Activated naive CD4-positive, alpha-beta T cell treated with anti-CD3 and anti-CD28 coated beads, Interleukin-2, amount 10 ng/mL, durations not matched to agents 7 days and 5 days (primary cell): ENCODE measurements around the gene STOML1.
"Not testable (repeated sequence)": the region's sequence is repeated elsewhere in the genome, so short reads cannot be mapped to it uniquely, and the experiment has no call there.

Experiments
- CTCF ChIA-PET: fragments of 350-600 bp; sonication (Branson Sonifier 250); formaldehyde crosslinking; loops from one replicate; lab custom pipeline; 2021; ENCODE audit warnings: antibody characterized with exemption; lab: Charles Lee
- DNase-seq: peaks from one replicate; pipeline ENCODE4 v3.0.0-alpha.2; 2020
- H3K27ac Mint-ChIP-seq: one replicate; pipeline ENCODE4 v1.8.0; 2021; ENCODE audit warnings: mild to moderate bottlenecking, moderate library complexity, mixed read lengths
- H3K27me3 Mint-ChIP-seq: one replicate; pipeline ENCODE4 v1.8.0; 2021; ENCODE audit warnings: mild to moderate bottlenecking, mixed read lengths
- H3K36me3 Mint-ChIP-seq: one replicate; pipeline ENCODE4 v1.8.0; 2021; ENCODE audit warnings: mixed read lengths
- H3K4me1 Mint-ChIP-seq: one replicate; pipeline ENCODE4 v1.8.0; 2021; ENCODE audit warnings: mixed read lengths
- H3K4me3 Mint-ChIP-seq: one replicate; pipeline ENCODE4 v1.8.0; 2021; ENCODE audit warnings: mild to moderate bottlenecking, moderate library complexity, mixed read lengths
- H3K9me3 Mint-ChIP-seq: one replicate; pipeline ENCODE4 v1.8.0; 2021; ENCODE audit warnings: mixed read lengths

STOML1 gene

GRCh38 chr15:73987250-73987649 is 4.8 kb downstream of the STOML1 start:
- H3K27me3 Mint-ChIP-seq = no peaks in the 10 kb centered on the region
- H3K27ac Mint-ChIP-seq = no peak overlapping the region
- DNase-seq = no peak
- CTCF ChIA-PET = interaction anchor here (7.8 kb wide), 1 partner anchor 13 kb away, joined by 45 read pairs; no protein-coding TSS in a partner anchor
- H3K36me3 Mint-ChIP-seq = no peaks in the 10 kb centered on the region
- H3K4me1 Mint-ChIP-seq = peaks cover 49% of the 10 kb centered on the region
- no peak overlapping the region for H3K4me3 Mint-ChIP-seq
- H3K9me3 Mint-ChIP-seq = no peaks in the 10 kb centered on the region

- no peak for DNase-seq
- H3K27me3 Mint-ChIP-seq = no peaks in the 10 kb centered on the region
- H3K9me3 Mint-ChIP-seq = no peaks in the 10 kb centered on the region
- no peak overlapping the region for H3K27ac Mint-ChIP-seq
- H3K4me3 Mint-ChIP-seq = no peak overlapping the region
- peaks cover 54% of the 10 kb centered on the region for H3K4me1 Mint-ChIP-seq
- CTCF ChIA-PET = interaction anchor here (7.8 kb wide), 1 partner anchor 12 kb away, joined by 45 read pairs; no protein-coding TSS in a partner anchor
- H3K36me3 Mint-ChIP-seq = no peaks in the 10 kb centered on the region
Observed at GRCh38 chr15:73986776-73987056, 5.4 kb downstream of the STOML1 start.

- peaks cover 53% of the 10 kb centered on the region for H3K4me1 Mint-ChIP-seq
Observed at GRCh38 chr15:73986055-73986775, 5.9 kb downstream of the STOML1 start.

GRCh38 chr15:73985101-73985873 is 6.8 kb downstream of the STOML1 start:
- CTCF ChIA-PET = interaction anchor here (0.6 to 7.8 kb wide), 2 partner anchors 11 to 20 kb away, joined by 3 to 45 read pairs; no protein-coding TSS in a partner anchor
- H3K4me1 Mint-ChIP-seq = peaks cover 54% of the 10 kb centered on the region
- peak overlapping the region; percentile 3 for H3K27ac Mint-ChIP-seq
- H3K9me3 Mint-ChIP-seq = no peaks in the 10 kb centered on the region
- no peak overlapping the region for H3K4me3 Mint-ChIP-seq
- no peaks in the 10 kb centered on the region for H3K36me3 Mint-ChIP-seq
- H3K27me3 Mint-ChIP-seq = no peaks in the 10 kb centered on the region
- DNase-seq = no peak

More at GRCh38 chr15:73986055-73986775, 5.9 kb downstream of the STOML1 start:
- no peak overlapping the region for H3K4me3 Mint-ChIP-seq
- no peaks in the 10 kb centered on the region for H3K36me3 Mint-ChIP-seq
- CTCF ChIA-PET = interaction anchor here (7.8 kb wide), 1 partner anchor 12 kb away, joined by 45 read pairs; no protein-coding TSS in a partner anchor
- peak overlapping the region; percentile 43 for H3K27ac Mint-ChIP-seq
- H3K9me3 Mint-ChIP-seq = no peaks in the 10 kb centered on the region
- DNase-seq = no peak
- H3K27me3 Mint-ChIP-seq = no peaks in the 10 kb centered on the region

- no peak for DNase-seq
- CTCF ChIA-PET = interaction anchor here (0.6 to 7.8 kb wide), 5 partner anchors 9 to 70 kb away, joined by 3 to 45 read pairs (median 15); partner anchors contain the start of genes PML and STOML1
- Mint-ChIP-seq H3K4me3 (no peak overlapping the region), H3K4me1 (peaks cover 54% of the 10 kb centered on the region), H3K9me3 (no peaks in the 10 kb centered on the region), H3K27ac (peak overlapping the region; percentile 3), H3K36me3 (no peaks in the 10 kb centered on the region), H3K27me3 (no peaks in the 10 kb centered on the region)
Observed at GRCh38 chr15:73984208-73984979, 7.7 kb downstream of the STOML1 start.

GRCh38 chr15:73983773-73984172 is 8.3 kb downstream of the STOML1 start:
- Mint-ChIP-seq H3K36me3 (no peaks in the 10 kb centered on the region), H3K9me3 (no peaks in the 10 kb centered on the region), H3K27me3 (peaks cover 4% of the 10 kb centered on the region), H3K4me3 (no peak overlapping the region), H3K27ac (peak overlapping the region; percentile 40), H3K4me1 (peaks cover 49% of the 10 kb centered on the region)
- no peak for DNase-seq
- CTCF ChIA-PET = interaction anchor here (1.0 to 3.0 kb wide), 3 partner anchors 10 to 70 kb away, joined by 7 to 21 read pairs (median 15); partner anchors contain the start of genes PML and STOML1

GRCh38 chr15:73983211-73983727 is 8.8 kb downstream of the STOML1 start:
- CTCF ChIA-PET = interaction anchor here (0.8 to 3.0 kb wide), 4 partner anchors 10 to 71 kb away, joined by 3 to 21 read pairs (median 11); partner anchors contain the start of genes PML and STOML1
- Mint-ChIP-seq H3K27me3 (peaks cover 7% of the 10 kb centered on the region), H3K9me3 (no peaks in the 10 kb centered on the region), H3K4me1 (peaks cover 49% of the 10 kb centered on the region), H3K4me3 (no peak overlapping the region), H3K36me3 (no peaks in the 10 kb centered on the region), H3K27ac (peak overlapping the region; percentile 81)
- DNase-seq = no peak

GRCh38 chr15:73982222-73982962 is 9.7 kb downstream of the STOML1 start:
- peak; percentile 46 for DNase-seq
- peaks cover 8% of the 10 kb centered on the region for H3K27me3 Mint-ChIP-seq

GRCh38 chr15:73981761-73982221 is 10.3 kb downstream of the STOML1 start:
- Mint-ChIP-seq H3K9me3 (no peaks in the 10 kb centered on the region), H3K4me1 (peaks cover 49% of the 10 kb centered on the region), H3K27me3 (peaks cover 8% of the 10 kb centered on the region), H3K27ac (peak overlapping the region; percentile 81), H3K36me3 (no peaks in the 10 kb centered on the region), H3K4me3 (no peak overlapping the region)
- CTCF ChIA-PET = interaction anchor here (1.0 to 3.0 kb wide), 6 partner anchors 8 to 13 kb away, joined by 3 to 21 read pairs (median 4); partner anchors contain the start of genes PML and STOML1
- no peak for DNase-seq

More at GRCh38 chr15:73982222-73982962, 9.7 kb downstream of the STOML1 start:
- CTCF ChIA-PET = interaction anchor here (0.8 to 3.0 kb wide), 7 partner anchors 7 to 12 kb away, joined by 3 to 21 read pairs (median 5); partner anchors contain the start of genes PML and STOML1
- H3K27ac Mint-ChIP-seq = peak overlapping the region; percentile 81
- H3K36me3 Mint-ChIP-seq = no peaks in the 10 kb centered on the region
- H3K4me1 Mint-ChIP-seq = peaks cover 49% of the 10 kb centered on the region
- H3K4me3 Mint-ChIP-seq = no peak overlapping the region
- H3K9me3 Mint-ChIP-seq = no peaks in the 10 kb centered on the region

GRCh38 chr15:73979636-73980035 is 12.5 kb downstream of the STOML1 start:
- Mint-ChIP-seq H3K9me3 (peaks cover 2% of the 10 kb centered on the region), H3K36me3 (peaks cover 3% of the 10 kb centered on the region), H3K4me1 (peaks cover 57% of the 10 kb centered on the region), H3K27ac (no peak overlapping the region), H3K27me3 (peaks cover 25% of the 10 kb centered on the region), H3K4me3 (no peak overlapping the region)
- CTCF ChIA-PET = interaction anchor here (1.3 kb wide), 1 partner anchor 85 kb away, joined by 3 read pairs; no protein-coding TSS in a partner anchor
- no peak for DNase-seq

GRCh38 chr15:73978896-73979295 is 13.2 kb downstream of the STOML1 start:
- peaks cover 7% of the 10 kb centered on the region for H3K9me3 Mint-ChIP-seq
- peaks cover 7% of the 10 kb centered on the region for H3K36me3 Mint-ChIP-seq
- no peak overlapping the region for H3K4me3 Mint-ChIP-seq
- no peak overlapping the region for H3K27ac Mint-ChIP-seq
- peaks cover 56% of the 10 kb centered on the region for H3K4me1 Mint-ChIP-seq
- CTCF ChIA-PET = interaction anchor here (1.2 to 1.3 kb wide), 2 partner anchors 20 to 86 kb away, joined by 3 read pairs; no protein-coding TSS in a partner anchor
- peaks cover 32% of the 10 kb centered on the region for H3K27me3 Mint-ChIP-seq
- no peak for DNase-seq

- Mint-ChIP-seq H3K4me1 (peaks cover 37% of the 10 kb centered on the region), H3K27ac (peak overlapping the region; percentile 7), H3K27me3 (peaks cover 39% of the 10 kb centered on the region)
- H3K4me3 Mint-ChIP-seq, H3K9me3 Mint-ChIP-seq, H3K36me3 Mint-ChIP-seq: not testable (repeated sequence)
- CTCF ChIA-PET = interaction anchor here (0.6 to 6.9 kb wide), 11 partner anchors 10 to 349 kb away, joined by 3 to 45 read pairs (median 3); partner anchors contain the start of gene PML
- peak; percentile 78 for DNase-seq
Observed at GRCh38 chr15:73975440-73976125, 16.5 kb downstream of the STOML1 start.
